Mucosa of stomach (tissue), 1 donor: Measurements from ENCODE around the gene XYLT2.
"Not testable (repeated sequence)": the region's sequence is repeated elsewhere in the genome, so short reads cannot be mapped to it uniquely, and the experiment has no call there.

Source experiments
- H3K27me3 ChIP-seq: one replicate; pipeline ENCODE4 v1.7.0; 2013; ENCODE audit warnings: mild to moderate bottlenecking, low read length; ENCODE audit not compliant: control insufficient read depth, insufficient read depth
- H3K36me3 ChIP-seq: one replicate; pipeline ENCODE4 v1.7.0; 2013; ENCODE audit warnings: low read length; ENCODE audit not compliant: control insufficient read depth, insufficient read depth
- H3K4me1 ChIP-seq: one replicate; pipeline ENCODE4 v1.7.0; 2013; ENCODE audit warnings: mild to moderate bottlenecking, low read length; ENCODE audit not compliant: control insufficient read depth, insufficient read depth
- H3K4me3 ChIP-seq: one replicate; pipeline ENCODE4 v1.7.0; 2013; ENCODE audit warnings: low read length
- H3K9ac ChIP-seq: one replicate; pipeline ENCODE4 v1.7.0; 2013; ENCODE audit warnings: mild to moderate bottlenecking, low read length, moderate library complexity
- H3K9me3 ChIP-seq: one replicate; pipeline ENCODE4 v1.7.0; 2013; ENCODE audit warnings: mild to moderate bottlenecking, low read length, moderate library complexity; ENCODE audit not compliant: control insufficient read depth
- donor health status: Pancreatic carcinoma.

Gene XYLT2

GRCh38 chr17:50393700-50394099, 47.8 kb downstream of the XYLT2 start:
- Histone ChIP-seq H3K4me1 (peaks cover 22% of the 10 kb centered on the region), H3K9me3 (no peaks in the 10 kb centered on the region)

DNA sequence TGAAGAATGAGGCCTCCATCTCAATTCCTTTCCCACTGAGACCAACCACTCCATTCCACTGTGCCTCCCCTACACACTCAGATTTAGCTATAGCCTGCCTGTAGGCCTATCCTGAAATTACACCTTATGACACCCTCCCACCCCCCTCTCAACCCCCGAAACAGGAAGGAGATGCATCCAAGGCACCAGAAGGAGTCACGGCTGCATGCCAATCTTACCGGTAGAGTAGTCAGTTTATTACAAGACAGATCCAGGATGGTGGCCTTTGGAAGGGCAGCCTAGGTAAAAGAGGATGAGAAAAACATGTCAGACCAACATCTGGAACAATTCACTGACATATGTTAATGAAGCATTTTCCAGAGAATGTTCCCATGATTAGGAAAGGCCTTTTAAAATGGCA, 48.8 kb downstream of the XYLT2 start:
- Histone ChIP-seq H3K4me3 (no peak overlapping the region), H3K4me1 (peaks cover 22% of the 10 kb centered on the region), H3K27me3 (no peaks in the 10 kb centered on the region), H3K36me3 (peaks cover 21% of the 10 kb centered on the region), H3K9me3 (no peaks in the 10 kb centered on the region), H3K9ac (no peak overlapping the region)

More at GRCh38 chr17:50393700-50394099, 47.8 kb downstream of the XYLT2 start:
- Histone ChIP-seq H3K9ac (no peak overlapping the region), H3K27me3 (no peaks in the 10 kb centered on the region), H3K4me3 (no peak overlapping the region), H3K36me3 (peaks cover 29% of the 10 kb centered on the region)

GRCh38 chr17:50396261-50397110, 50.6 kb downstream of the XYLT2 start:
- Histone ChIP-seq H3K36me3 (peaks cover 11% of the 10 kb centered on the region), H3K4me3 (peak overlapping the region; percentile 99), H3K9me3 (no peaks in the 10 kb centered on the region), H3K27me3 (no peaks in the 10 kb centered on the region), H3K9ac (peak overlapping the region; percentile 96), H3K4me1 (peaks cover 13% of the 10 kb centered on the region)

GRCh38 chr17:50397111-50397918, 51.4 kb downstream of the XYLT2 start, which contains the start of gene LRRC59:
LRRC59 (minus strand) TSS chr17:50397523; CDS start chr17:50397317, 206 bp downstream.
- Histone ChIP-seq H3K9me3 (no peaks in the 10 kb centered on the region), H3K27me3 (no peaks in the 10 kb centered on the region), H3K36me3 (peaks cover 4% of the 10 kb centered on the region), H3K9ac (peak within 1 kb of the TSS; percentile 96), H3K4me1 (peaks cover 9% of the 10 kb centered on the region), H3K4me3 (peak within 1 kb of the TSS; percentile 99)

DNA sequence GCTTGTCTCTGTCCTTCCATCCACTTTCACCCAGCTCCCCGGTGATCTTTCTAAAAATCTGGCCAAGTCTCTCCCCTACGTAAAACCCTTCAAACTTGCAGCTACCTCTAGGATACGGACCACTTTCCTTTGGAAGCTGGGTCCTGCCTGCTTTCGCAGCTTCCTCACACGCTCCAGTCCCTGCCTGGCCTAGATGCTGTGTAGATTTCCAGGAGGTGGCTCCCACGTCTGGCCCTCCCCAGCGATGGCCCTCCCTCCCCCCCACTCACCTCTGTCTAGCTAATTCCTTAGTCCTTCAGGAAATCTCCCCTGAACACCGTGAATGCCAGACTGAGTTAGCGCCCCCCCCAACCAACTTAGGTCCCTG, 52.0 kb downstream of the XYLT2 start:
- no peaks in the 10 kb centered on the region for H3K27me3 ChIP-seq
- H3K9ac ChIP-seq, result peak overlapping the region; percentile 38
- H3K4me1 ChIP-seq, result peaks cover 9% of the 10 kb centered on the region
- H3K36me3 ChIP-seq, result no peaks in the 10 kb centered on the region
- no peak overlapping the region for H3K4me3 ChIP-seq
- H3K9me3 ChIP-seq, result no peaks in the 10 kb centered on the region

DNA sequence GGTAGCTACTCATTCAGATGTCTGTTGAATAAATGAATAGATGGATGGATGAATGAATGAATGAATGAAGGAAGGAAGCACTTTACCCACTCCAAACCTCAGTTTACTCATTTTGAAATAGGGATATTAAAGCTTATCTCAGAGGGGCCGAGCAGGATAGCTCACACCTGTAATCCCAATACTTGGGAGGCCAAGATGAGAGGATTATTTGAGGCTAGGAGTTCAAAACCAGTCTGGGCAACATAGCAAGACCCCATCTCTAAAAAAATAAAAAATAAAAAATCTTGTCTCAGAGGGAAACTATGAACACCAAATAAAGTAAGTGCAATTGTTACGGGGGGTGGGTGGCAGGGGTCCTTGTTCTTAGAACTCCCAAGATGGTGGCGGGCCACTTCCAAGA, 52.7 kb downstream of the XYLT2 start:
- H3K9me3 ChIP-seq, H3K4me1 ChIP-seq: not testable (repeated sequence)

GRCh38 chr17:50399591-50399990, 53.7 kb downstream of the XYLT2 start:
- H3K4me1 ChIP-seq, H3K4me3 ChIP-seq, H3K36me3 ChIP-seq, H3K27me3 ChIP-seq, H3K9me3 ChIP-seq, H3K9ac ChIP-seq: not testable (repeated sequence)

More for the DNA sequence above, 52.7 kb downstream of the XYLT2 start:
- H3K9ac ChIP-seq, H3K27me3 ChIP-seq, H3K36me3 ChIP-seq, H3K4me3 ChIP-seq: not testable (repeated sequence)

DNA sequence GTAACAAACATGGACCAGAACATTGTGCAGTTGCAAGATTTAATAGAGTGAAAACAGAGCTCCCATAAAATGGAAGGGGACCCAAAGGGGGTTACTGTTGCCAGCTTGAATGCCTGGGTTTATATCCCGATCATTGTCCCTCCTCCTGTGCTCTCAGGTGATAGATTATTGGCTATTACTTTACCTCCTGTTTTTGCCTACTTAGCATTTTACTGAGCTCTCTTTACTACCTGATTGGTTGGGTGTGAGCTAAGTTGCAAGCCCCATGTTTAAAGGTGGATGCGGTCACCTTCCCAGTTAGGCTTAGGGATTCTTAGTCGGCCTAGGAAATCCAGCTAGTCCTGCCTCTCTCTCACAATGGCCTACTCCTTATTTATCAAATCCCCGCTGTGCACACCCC, 59.4 kb downstream of the XYLT2 start:
- not testable (repeated sequence) for H3K9me3 ChIP-seq, H3K36me3 ChIP-seq, H3K9ac ChIP-seq, H3K4me3 ChIP-seq, H3K27me3 ChIP-seq, H3K4me1 ChIP-seq

- H3K4me1 ChIP-seq, result no peaks in the 10 kb centered on the region
- H3K4me3 ChIP-seq, result no peak overlapping the region
- H3K36me3 ChIP-seq, result no peaks in the 10 kb centered on the region
- H3K9ac ChIP-seq, result no peak overlapping the region
- no peaks in the 10 kb centered on the region for H3K9me3 ChIP-seq
- H3K27me3 ChIP-seq, result no peaks in the 10 kb centered on the region
Observed at GRCh38 chr17:50406578-50406977, 60.7 kb downstream of the XYLT2 start.

DNA sequence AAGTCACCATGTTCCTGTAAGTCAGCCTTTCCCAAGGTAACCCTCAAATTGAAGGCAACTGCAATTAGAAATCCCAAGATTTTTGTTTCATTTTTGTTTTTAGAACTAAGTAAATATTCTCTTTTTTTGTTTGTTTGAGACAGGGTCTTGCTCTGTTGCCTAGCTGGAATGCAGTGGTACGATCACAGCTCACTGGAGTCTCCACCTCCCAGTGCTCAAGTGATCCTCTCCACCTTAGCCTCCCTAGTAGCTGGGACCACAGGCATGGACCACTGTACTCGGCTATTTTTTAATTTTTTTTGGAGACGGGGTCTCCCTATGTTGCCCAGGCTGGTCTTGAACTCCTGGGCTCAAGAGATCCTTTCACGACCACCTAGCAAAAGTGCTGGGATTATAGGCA, 62.0 kb downstream of the XYLT2 start:
- Histone ChIP-seq H3K4me1 (no peaks in the 10 kb centered on the region), H3K9ac (no peak overlapping the region), H3K36me3 (no peaks in the 10 kb centered on the region), H3K27me3 (no peaks in the 10 kb centered on the region), H3K9me3 (no peaks in the 10 kb centered on the region), H3K4me3 (no peak overlapping the region)
